HG02970 (cell line): ENCODE results near the gene PDS5B.
"Not testable (repeated sequence)": the region's sequence is repeated elsewhere in the genome, so short reads cannot be mapped to it uniquely, and the experiment has no call there.

Experiments
- ATAC-seq: cut with Tn5 transposase; IDR thresholded peaks from one replicate; pipeline ENCODE4 v1.9.1; 2021; ENCODE audit warnings: mild to moderate bottlenecking, moderate library complexity, moderate number of reproducible peaks; ENCODE audit not compliant: unreplicated experiment, low FRiP score

The PDS5B gene

GRCh38 chr13:32716201-32716600, 129.9 kb downstream of the PDS5B start:
- ATAC-seq = not testable (repeated sequence)

GRCh38 chr13:32720026-32720425, 133.8 kb downstream of the PDS5B start:
- ATAC-seq = no peak

DNA sequence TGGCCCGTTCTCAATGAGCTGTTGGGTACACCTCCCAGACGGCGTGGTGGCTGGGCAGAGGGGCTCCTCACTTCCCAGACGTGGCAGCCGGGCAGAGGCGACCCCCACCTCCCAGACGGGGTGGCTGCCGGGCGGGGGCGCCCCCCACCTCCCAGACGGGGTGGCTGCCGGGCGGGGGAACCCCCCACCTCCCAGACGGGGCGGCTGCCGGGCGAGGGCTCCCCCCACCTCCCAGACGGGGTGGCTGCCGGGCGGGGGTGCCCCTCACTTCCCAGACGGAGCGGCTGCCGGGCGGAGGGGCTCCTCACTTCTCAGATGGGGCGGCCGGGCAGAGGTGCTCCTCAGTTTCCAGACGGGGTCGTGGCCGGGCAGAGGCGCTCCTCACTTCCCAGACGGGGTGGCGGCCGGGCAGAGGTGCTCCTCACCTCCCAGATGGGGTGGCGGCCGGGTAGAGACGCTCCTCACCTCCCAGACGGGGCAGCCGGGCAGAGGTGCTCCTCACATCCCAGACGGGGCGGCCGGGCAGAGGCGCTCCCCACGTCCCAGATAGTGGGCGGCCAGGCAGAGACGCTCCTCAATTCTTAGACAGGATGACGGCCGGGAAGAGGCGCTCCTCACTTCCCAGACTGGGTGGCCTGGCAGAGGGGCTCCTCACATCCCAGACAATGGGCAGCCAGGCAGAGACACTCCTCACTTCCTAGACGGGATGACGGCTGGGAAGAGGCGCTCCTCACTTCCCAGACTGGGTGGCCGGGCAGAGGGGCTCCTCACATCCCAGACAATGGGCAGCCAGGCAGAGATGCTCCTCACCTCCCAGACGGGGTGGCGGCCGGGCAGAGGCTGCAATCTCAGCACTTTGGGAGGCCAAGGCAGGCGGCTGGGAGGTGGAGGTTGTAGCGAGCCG, 135.1 kb downstream of the PDS5B start:
- not testable (repeated sequence) for ATAC-seq

DNA sequence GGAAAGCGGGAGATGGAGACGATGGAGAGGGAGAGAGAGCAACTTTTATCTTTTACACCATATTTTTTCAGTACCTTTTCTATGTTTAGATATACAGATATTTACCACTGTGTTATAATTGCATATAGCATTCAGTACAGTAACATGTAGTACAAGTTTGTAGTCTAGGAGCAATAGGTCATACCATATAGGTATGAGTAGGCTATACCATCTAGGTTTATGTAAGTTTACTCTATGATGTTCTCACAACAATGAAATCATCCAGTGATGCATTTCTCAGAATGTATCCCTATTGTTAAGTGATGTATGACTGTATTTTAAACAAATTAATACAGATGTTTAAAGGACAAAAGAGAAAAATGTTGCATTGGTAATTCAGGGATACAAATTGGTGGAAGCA, 136.1 kb downstream of the PDS5B start:
- ATAC-seq = no peak

DNA sequence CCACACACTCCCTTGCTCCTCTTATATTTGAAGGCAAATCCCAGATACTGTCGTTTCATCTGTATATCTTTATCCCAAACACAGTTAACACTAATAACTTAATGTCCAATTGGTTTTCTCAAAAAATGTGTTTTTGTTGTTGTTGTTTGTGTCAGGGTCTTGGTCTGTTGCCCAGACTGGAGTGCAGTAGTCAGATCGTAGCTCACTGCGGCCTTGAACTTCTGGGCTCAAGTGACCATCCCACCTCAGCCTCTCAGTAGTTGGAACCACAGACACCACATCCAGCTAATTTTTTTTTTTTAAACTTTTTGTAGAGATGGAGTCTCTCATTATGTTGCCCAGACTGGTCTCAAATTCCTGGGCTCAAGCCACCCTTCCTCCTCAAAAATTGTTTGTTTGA, 137.7 kb downstream of the PDS5B start:
- no peak for ATAC-seq

DNA sequence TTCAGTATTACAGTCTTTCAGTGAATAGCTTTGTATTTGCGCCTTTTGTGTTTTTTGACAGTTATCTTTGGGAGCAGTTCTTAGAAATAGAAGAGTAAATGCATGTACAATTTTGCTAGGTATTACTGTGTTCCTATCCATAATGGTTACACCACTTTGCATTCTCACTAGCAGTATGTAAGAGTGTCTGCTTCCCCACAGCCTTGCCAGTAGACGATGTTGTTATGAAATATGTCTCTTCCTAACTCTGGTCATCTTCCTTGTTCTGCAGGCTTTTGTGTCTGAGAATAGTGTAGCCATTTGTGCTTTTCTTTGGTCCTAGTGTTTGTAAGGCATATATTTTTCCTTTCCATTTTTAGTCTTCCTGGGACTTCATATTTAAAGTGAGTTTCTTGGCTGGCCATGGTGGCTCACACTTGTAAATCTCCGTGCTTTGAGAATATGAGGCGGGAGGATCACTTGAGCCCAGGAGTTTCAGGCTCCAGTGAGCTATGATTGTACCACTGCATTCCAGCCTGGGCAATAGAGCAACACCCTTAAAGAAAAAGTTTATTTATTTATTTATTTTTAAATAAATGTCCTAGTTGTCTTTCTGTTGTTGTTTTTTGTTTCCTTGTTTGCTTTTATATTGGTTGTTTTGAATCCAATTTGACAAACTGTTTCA, 140.3 kb downstream of the PDS5B start:
- ATAC-seq = no peak

DNA sequence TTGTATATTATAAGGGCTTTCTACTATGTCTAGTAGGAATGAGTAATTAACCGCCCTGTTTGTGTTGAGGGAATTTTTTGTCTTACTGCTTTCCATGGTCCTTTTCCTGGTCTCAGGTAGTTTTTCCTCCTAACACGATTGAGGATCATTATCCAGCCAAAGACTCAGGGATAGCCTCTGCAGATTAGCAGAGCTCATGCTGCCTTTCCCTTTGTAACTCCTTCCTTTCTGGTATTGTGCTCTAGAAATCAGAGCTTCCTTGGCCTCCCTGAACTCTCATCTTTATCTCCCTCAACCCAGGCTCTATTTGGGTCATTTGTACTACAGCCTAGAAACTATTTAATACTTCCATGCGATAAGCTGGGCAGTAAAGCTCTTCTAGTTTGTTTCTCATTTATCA, 142.1 kb downstream of the PDS5B start:
- ATAC-seq = no peak

DNA sequence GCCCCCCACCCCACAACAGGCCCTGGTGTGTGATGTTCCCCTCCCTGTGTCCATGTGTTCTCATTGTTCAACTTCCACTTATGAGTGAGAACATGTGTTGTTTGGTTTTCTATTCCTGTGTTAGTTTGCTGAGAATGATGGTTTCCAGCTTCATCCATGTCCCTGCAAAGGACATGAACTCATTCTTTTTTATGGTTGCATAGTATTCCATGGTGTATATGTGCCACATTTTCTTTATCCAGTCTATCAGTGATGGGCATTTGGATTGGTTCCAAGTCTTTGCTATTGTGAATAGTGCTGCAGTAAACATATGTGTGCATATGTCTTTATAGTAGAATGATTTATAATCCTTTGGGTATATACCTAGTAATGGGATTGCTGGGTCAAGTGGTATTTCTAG, 142.8 kb downstream of the PDS5B start:
- ATAC-seq = not testable (repeated sequence)

GRCh38 chr13:32731074-32731473, 144.8 kb downstream of the PDS5B start:
- ATAC-seq = no peak

DNA sequence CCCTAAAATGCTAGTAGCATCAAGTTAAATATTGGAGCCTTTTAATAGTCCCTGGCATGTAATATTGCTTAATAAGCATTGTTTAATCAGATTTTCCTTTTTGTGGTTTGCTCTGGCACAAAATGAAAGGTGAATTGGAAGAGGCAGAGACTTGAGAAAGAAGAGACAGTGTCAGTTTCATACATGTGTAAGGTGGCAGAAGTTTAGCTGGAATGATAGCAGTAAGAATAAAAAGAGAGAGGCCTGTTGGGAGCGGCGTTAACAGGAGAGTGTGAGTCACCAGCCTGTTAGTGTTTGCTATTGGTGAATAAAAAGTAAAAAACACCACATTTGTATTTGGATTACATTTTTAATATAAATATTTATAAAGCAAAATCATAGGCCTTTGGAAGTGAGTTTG, 145.3 kb downstream of the PDS5B start:
- ATAC-seq = no peak

- no peak for ATAC-seq
Measured at GRCh38 chr13:32733690-32734089, 147.4 kb downstream of the PDS5B start.

DNA sequence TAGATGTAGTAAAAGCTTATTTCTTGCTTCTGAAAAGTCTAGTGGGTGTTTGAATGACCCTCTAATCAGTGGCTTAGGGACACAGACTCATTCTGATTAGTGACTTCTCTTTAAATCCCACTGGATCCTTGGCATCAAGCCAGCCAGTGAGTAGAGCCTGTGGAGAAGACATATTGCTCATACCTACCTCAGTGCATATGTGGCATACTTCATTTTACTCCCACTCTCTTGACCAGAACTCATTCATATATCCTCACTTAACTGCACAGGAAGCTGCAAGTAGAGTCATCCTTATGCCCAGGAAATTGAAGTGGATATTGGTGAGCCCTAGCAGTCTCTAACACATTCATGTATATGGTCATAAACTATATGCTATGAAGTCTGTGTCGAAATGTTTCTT, 148.3 kb downstream of the PDS5B start:
- ATAC-seq = no peak

- no peak for ATAC-seq
Measured at GRCh38 chr13:32735859-32736258, 149.6 kb downstream of the PDS5B start.

- ATAC-seq = no peak
Measured at GRCh38 chr13:32736648-32737047, 150.4 kb downstream of the PDS5B start.

DNA sequence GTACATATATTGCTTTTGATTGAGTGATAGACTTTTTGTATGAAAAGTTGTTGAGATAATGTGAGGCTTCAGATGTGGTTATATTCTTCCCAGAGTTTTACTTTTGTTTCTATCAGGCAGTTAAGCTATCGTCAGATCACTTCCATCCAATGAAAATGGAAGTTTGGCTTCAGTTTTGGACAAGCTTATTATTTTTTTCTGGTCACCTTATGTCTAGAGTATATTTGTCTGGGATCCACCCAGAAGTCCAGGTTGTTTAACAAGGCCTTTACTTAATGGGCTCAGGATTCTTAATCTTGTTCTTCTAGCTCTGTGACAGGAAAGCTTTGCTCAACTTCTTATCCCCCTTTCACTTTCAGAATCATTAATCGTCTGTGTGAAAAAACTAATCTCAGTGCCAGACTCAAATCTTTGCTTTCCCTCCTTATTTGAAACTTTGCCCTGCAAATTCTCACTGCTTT, 150.9 kb downstream of the PDS5B start:
- no peak for ATAC-seq

GRCh38 chr13:32737679-32738078, 151.4 kb downstream of the PDS5B start:
- no peak for ATAC-seq

DNA sequence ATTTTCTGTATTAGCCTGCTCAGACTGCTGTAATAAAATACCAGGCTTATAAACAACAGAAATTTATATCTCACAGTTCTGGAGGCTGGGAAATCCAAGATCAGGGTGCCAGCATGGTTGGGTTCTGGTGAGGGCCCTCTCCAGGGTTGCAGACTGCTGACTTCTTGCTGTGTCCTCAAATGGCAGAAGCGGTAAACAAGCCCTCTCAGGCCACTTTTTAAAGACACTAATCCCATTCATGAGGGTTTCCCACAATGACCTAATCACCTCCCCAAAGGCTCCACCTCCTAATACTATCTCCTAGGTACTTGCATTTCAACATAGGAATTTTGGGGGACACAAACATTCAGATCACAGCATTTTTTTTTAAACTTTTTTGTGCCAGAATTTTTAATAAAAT, 159.3 kb downstream of the PDS5B start:
- no peak for ATAC-seq

GRCh38 chr13:32746474-32746873, 160.2 kb downstream of the PDS5B start:
- no peak for ATAC-seq

DNA sequence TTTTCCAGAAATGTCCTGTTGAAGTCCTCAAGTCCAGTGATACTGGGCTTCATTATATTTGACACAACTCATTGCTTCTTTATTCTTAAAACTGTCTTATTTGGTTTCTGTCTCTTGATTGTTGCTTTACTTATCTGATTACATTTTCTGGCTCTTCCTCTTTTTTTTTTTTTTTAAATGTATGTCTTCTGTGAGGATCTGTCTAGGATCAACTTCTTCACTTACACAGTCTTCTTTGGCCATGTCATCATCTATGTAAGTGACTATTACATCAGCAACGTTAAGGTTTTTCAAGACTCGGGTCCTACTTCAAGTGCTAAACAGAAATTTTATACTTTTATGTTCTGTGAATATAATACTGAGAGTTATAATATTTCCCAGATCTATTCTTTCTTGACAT, 162.1 kb downstream of the PDS5B start:
- ATAC-seq = no peak

DNA sequence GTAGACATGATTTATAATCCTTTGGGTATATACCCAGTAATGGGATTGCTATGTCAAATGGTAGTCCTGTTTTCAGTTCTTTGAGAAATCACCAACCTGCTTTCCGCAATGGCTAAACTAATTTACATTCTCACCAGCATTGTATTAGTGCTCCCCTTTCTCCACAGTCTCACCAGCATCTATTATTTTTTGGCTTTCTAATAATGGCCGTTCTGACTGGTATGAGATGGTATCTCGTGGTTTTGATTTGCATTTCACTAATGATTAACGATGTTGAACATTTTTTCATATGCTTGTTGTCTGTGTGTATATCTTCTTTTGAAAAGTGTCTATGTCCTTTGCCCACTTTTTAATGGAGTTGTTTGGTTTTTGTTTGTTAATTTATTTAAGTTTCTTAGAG, 165.1 kb downstream of the PDS5B start:
- ATAC-seq = no peak

DNA sequence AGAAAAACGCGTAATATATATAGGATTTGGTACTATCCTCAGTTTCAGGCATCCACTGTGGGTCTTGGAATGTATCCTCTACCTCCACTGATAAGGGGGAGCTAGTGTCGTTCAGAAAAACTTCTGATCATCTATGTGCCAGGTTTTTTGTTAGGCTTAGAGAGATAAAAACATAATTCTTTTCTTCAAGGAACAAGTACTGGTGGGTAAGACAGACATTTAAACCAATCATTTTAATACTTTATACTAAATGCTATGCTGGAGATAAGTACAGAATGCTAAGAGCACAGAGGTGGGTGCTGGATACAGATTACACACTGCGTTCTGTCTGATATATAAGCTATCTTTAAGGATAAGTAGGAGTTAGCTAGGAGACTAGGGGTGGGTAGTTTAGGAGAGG, 166.1 kb downstream of the PDS5B start:
- ATAC-seq = no peak
